HEK293T (cell line): ENCODE data around the gene HMSD.

Experiments
- CTCF ChIA-PET: fragments of 350-600 bp; formaldehyde crosslinking; extraction: SDS; loops from one replicate; lab custom pipeline; 2021; ENCODE audit warnings: antibody characterized with exemption, inconsistent platforms; lab: Yijun Ruan, JAX
- POLR2A ChIA-PET: fragments of 350-600 bp; formaldehyde crosslinking; extraction: SDS; loops from one replicate; lab custom pipeline; 2020; ENCODE audit warnings: antibody characterized with exemption, inconsistent platforms; lab: Yijun Ruan, JAX
- DNase-seq: peaks from one replicate; pipeline ENCODE4 v3.0.0; 2012; ENCODE audit warnings: mixed read lengths; ENCODE audit errors: extremely low spot score
- ARNT ChIP-seq: fragments of 450-650 bp; IDR thresholded peaks from 2 replicates; pipeline ENCODE4 v1.6.1; 2017; ENCODE audit warnings: mild to moderate bottlenecking
- BHLHE40 ChIP-seq: fragments of 450-650 bp; IDR thresholded peaks from 2 replicates; pipeline ENCODE4 v1.6.1; 2016; ENCODE audit warnings: mild to moderate bottlenecking, moderate library complexity, borderline replicate concordance
- CTBP1 ChIP-seq: fragments of 450-650 bp; IDR thresholded peaks from 2 replicates; pipeline ENCODE4 v1.6.1; 2016; ENCODE audit warnings: borderline replicate concordance
- ELF4 ChIP-seq: fragments of 450-650 bp; IDR thresholded peaks from 2 replicates; pipeline ENCODE4 v1.6.1; 2017; ENCODE audit warnings: antibody characterized with exemption
- FOXA1 ChIP-seq: fragments of 450-650 bp; IDR thresholded peaks from 2 replicates; pipeline ENCODE4 v1.6.1; 2016; ENCODE audit warnings: mild to moderate bottlenecking
- FOXK2 ChIP-seq: fragments of 450-650 bp; IDR thresholded peaks from 2 replicates; pipeline ENCODE4 v1.6.1; 2016; ENCODE audit warnings: mild to moderate bottlenecking
- FOXM1 ChIP-seq: fragments of 450-650 bp; IDR thresholded peaks from 2 replicates; pipeline ENCODE4 v1.6.1; 2017; ENCODE audit warnings: mild to moderate bottlenecking, borderline replicate concordance
- HDGF ChIP-seq: fragments of 450-650 bp; IDR thresholded peaks from 2 replicates; pipeline ENCODE4 v1.6.1; 2017; ENCODE audit warnings: antibody characterized with exemption, borderline replicate concordance
- L3MBTL2 ChIP-seq: fragments of 450-650 bp; conservative IDR thresholded peaks from 2 replicates; pipeline ENCODE4 v1.6.1; 2016; ENCODE audit warnings: mild to moderate bottlenecking
- LEF1 ChIP-seq: fragments of 450-650 bp; IDR thresholded peaks from 2 replicates; pipeline ENCODE4 v1.6.1; 2017; ENCODE audit warnings: mild to moderate bottlenecking, borderline replicate concordance
- NFRKB ChIP-seq: fragments of 450-650 bp; IDR thresholded peaks from 2 replicates; pipeline ENCODE4 v1.6.1; 2016; ENCODE audit warnings: mild to moderate bottlenecking, moderate library complexity
- PKNOX1 ChIP-seq: fragments of 450-650 bp; IDR thresholded peaks from 2 replicates; pipeline ENCODE4 v1.6.1; 2016
- SP1 ChIP-seq: fragments of 450-650 bp; IDR thresholded peaks from 2 replicates; pipeline ENCODE4 v1.6.1; 2017
- SUZ12 ChIP-seq: fragments of 450-650 bp; IDR thresholded peaks from 2 replicates; pipeline ENCODE4 v1.6.1; 2016; ENCODE audit warnings: mild to moderate bottlenecking
- TARDBP ChIP-seq: fragments of 450-650 bp; IDR thresholded peaks from 2 replicates; pipeline ENCODE4 v1.6.1; 2016
- ZNF384 ChIP-seq: fragments of 450-650 bp; IDR thresholded peaks from 2 replicates; pipeline ENCODE4 v1.6.1; 2016

HMSD gene

GRCh38 chr18:63949068-63949737 lies at the start of gene HMSD:
HMSD (plus strand) TSS chr18:63949301; CDS start chr18:63953456, 4,155 bp downstream.
- DNase-seq, result peak; percentile 22
- CTCF ChIA-PET, result no interaction called here
- no peak for TF ChIP-seq HDGF
- TF ChIP-seq LEF1, result no peak
- no peak for TF ChIP-seq NFRKB
- TF ChIP-seq TARDBP, result no peak
- TF ChIP-seq FOXK2, result no peak
- TF ChIP-seq L3MBTL2, result no peak
- no peak for TF ChIP-seq FOXM1
- no peak for TF ChIP-seq CTBP1
- TF ChIP-seq BHLHE40, result no peak

GRCh38 chr18:63903851-63904570 lies 45.1 kb upstream of the HMSD start:
- CTCF ChIA-PET, result no interaction called here
- POLR2A ChIA-PET, result no interaction called here

More at GRCh38 chr18:63949068-63949737, at the start of gene HMSD:
- POLR2A ChIA-PET, result no interaction called here

GRCh38 chr18:63904694-63905093 lies 44.4 kb upstream of the HMSD start:
- TF ChIP-seq TARDBP, result no peak
- TF ChIP-seq BHLHE40, result no peak
- no peak for TF ChIP-seq FOXM1
- no peak for TF ChIP-seq ELF4
- no peak for TF ChIP-seq ARNT
- no peak for TF ChIP-seq SUZ12
- CTCF ChIA-PET, result no interaction called here
- DNase-seq, result no peak
- POLR2A ChIA-PET, result no interaction called here

More at GRCh38 chr18:63903851-63904570, 45.1 kb upstream of the HMSD start:
- TF ChIP-seq CTBP1 (no peak), HDGF (no peak), NFRKB (no peak), ZNF384 (no peak), L3MBTL2 (no peak), FOXM1 (no peak), BHLHE40 (no peak), ARNT (no peak), ELF4 (no peak), TARDBP (no peak), LEF1 (no peak), PKNOX1 (no peak), FOXA1 (no peak), SP1 (no peak), SUZ12 (no peak)
- DNase-seq, result no peak

GRCh38 chr18:63905361-63905760 lies 43.7 kb upstream of the HMSD start:
- ChIA-PET POLR2A (no interaction called here), CTCF (no interaction called here)
- DNase-seq, result no peak
- TF ChIP-seq LEF1 (no peak), FOXK2 (no peak), ELF4 (no peak), PKNOX1 (no peak), SUZ12 (no peak), BHLHE40 (no peak), HDGF (no peak), FOXA1 (no peak), L3MBTL2 (no peak), ZNF384 (no peak), CTBP1 (no peak), SP1 (no peak), ARNT (no peak)

- CTCF ChIA-PET, result no interaction called here
- POLR2A ChIA-PET, result no interaction called here
- DNase-seq, result no peak
- no peak for TF ChIP-seq HDGF
- no peak for TF ChIP-seq FOXM1
- TF ChIP-seq SP1, result no peak
- TF ChIP-seq PKNOX1, result no peak
- TF ChIP-seq L3MBTL2, result no peak
- TF ChIP-seq BHLHE40, result no peak
- TF ChIP-seq NFRKB, result no peak
- no peak for TF ChIP-seq ARNT
- no peak for TF ChIP-seq SUZ12
- no peak for TF ChIP-seq FOXA1
- TF ChIP-seq ELF4, result no peak
- TF ChIP-seq TARDBP, result no peak
- TF ChIP-seq ZNF384, result no peak
- no peak for TF ChIP-seq FOXK2
- TF ChIP-seq LEF1, result no peak
- no peak for TF ChIP-seq CTBP1
Measured at GRCh38 chr18:63906056-63906455, 43.0 kb upstream of the HMSD start.

GRCh38 chr18:63907664-63908063 lies 41.4 kb upstream of the HMSD start, which contains the start of gene SERPINB10:
SERPINB10 (plus strand) TSS chr18:63907958; CDS start chr18:63915511, 7,553 bp downstream.
- TF ChIP-seq NFRKB (no peak), BHLHE40 (no peak), PKNOX1 (no peak), FOXM1 (no peak), L3MBTL2 (no peak), TARDBP (no peak), ARNT (no peak), ELF4 (no peak), ZNF384 (no peak), SP1 (no peak), LEF1 (no peak), HDGF (no peak), CTBP1 (no peak)
- no peak for DNase-seq
- ChIA-PET CTCF (no interaction called here), POLR2A (no interaction called here)
